ENCODE data around the gene RETN.

The RETN gene

DNA sequence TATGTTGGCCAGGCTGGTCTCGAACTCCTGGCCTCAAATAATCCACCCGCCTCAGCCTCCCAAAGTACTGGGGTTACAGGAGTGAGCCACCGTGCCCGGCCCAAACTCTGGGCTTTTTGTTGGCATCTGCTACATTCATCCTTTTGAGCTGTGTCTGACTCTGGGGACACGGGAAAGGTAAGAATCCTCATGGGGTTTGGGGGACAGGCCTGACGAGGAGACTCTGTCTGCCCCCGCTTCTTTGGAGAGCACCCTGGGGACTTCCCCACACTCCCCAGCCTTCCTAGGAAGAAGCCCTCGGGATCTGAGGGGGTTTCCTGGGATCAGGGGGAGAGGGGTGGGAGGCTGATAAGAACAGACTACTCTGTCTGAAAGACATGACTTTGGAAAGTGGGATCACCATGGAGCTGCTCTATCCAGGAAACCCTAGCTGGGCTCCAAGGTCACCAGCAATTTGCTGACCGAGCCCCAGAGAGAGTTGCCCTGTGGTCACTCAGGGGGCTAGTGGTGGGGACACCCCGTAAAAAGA lies 41.1 kb downstream of the RETN start:
- DNase-seq: no peak

DNA sequence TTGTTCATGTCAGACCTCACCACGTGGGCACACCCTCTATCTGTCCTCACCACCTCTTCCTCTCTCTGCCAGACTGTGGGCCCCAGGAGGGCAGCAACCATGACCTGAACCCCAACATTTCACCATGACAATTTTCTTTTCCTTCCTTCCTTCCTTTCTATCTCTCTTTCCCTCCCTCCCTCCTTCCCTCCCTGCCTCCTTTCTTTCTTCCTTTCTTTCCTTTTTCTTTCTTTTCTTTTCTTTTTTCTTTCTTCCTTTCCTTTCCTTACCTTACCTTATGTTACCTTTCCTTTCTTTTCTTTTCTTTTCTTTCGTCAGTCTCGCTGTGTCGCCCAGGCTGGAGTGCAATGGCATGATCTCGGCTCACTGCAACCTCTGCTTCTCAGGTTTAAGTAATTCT lies 41.8 kb downstream of the RETN start:
- DNase-seq: no peak

DNA sequence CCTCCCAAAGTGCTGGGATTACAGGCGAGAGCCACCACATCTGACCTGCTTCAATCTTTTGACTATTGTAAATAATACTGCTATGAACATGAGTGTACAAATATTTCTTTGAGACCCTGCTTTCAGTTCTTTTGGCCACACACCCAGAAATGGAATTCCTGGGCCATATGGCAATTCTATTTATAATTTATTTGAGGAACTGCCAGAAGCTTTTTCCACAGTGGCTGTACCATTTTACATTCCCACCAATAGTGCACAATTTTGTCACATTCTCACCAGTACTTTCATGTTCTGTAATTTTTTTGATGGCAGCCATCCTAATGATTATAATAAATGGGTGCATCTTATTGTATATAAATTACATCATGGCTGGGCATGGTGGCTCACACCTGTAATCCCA lies 46.8 kb downstream of the RETN start:
- DNase-seq: no peak

DNA sequence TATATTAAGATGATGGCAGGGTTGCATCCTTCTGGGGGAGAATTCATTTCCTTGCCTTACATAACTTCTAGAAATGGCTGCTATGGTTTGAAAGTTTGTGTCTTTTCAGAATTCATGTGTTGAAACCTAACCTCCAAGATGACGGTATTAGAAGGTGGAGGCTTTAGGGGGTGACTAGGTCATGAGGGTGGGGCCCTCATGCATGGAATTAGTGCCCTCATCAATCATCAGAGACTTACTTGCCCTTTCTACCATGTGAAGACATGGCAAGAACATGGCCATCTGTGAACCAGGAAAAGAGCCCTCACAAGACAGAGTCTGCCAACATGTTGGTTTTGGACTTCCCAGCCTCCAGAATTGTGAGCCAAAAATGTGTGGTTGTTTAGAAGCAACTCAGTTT lies 47.9 kb downstream of the RETN start:
- DNase-seq: no peak

DNA sequence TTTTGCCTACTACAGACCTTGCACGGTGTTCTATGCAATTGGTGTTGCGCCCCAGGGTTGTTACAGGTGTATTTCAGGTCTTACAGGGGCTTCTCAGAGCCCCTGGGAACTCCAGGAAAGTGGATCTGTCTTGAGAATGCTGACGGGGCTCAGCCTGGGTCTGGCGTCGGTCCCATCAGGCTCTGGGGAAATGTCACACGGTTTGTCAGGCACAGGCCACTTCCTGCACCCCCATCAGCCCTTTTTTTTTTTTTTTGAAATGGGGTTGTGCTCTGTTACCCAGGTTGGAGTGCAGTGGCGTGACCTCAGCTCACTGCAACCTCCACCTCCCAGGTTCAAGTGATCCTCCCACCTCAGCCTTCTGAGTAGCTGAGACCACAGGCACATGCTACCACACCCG lies 49.8 kb downstream of the RETN start:
- peak in 1 of 2 donors; percentile 49 for DNase-seq
